Globus pallidus (tissue), 1 donor: Measurements from ENCODE around the gene MEGF11.

Experiments used
- DNase-seq: peaks from one replicate; pipeline ENCODE4 v3.0.0-alpha.2; 2015; ENCODE audit warnings: low spot score

Gene MEGF11

GRCh38 chr15:65969865-65970816, 283.4 kb downstream of the MEGF11 start:
- DNase-seq: no peak

GRCh38 chr15:65968511-65968910, 285.0 kb downstream of the MEGF11 start:
- DNase-seq: no peak

- no peak for DNase-seq
These were observed 288.6 kb downstream of the MEGF11 start for GRCh38 chr15:65964792-65965433.

GRCh38 chr15:65963911-65964482, 289.6 kb downstream of the MEGF11 start:
- no peak for DNase-seq

- DNase-seq: no peak
These were observed 290.2 kb downstream of the MEGF11 start for GRCh38 chr15:65963358-65963757.

- DNase-seq: no peak
These were observed 291.4 kb downstream of the MEGF11 start for GRCh38 chr15:65962187-65962586.

- no peak for DNase-seq
These were observed 293.0 kb downstream of the MEGF11 start for GRCh38 chr15:65960586-65960985.

- DNase-seq: no peak
These were observed 294.7 kb downstream of the MEGF11 start for GRCh38 chr15:65958835-65959234.

GRCh38 chr15:65957451-65957850, 296.1 kb downstream of the MEGF11 start:
- DNase-seq: no peak

GRCh38 chr15:65956899-65957298, 296.7 kb downstream of the MEGF11 start:
- DNase-seq: no peak

GRCh38 chr15:65956307-65956706, 297.2 kb downstream of the MEGF11 start:
- DNase-seq: no peak

- DNase-seq: no peak
These were observed 299.2 kb downstream of the MEGF11 start for GRCh38 chr15:65954289-65954741.

- DNase-seq: no peak
These were observed 299.9 kb downstream of the MEGF11 start for GRCh38 chr15:65953622-65954021.

GRCh38 chr15:65952391-65953053, 301.0 kb downstream of the MEGF11 start:
- no peak for DNase-seq

- no peak for DNase-seq
These were observed 302.5 kb downstream of the MEGF11 start for GRCh38 chr15:65951007-65951406.

- no peak for DNase-seq
These were observed 304.1 kb downstream of the MEGF11 start for GRCh38 chr15:65949491-65949890.

GRCh38 chr15:65949011-65949410, 304.5 kb downstream of the MEGF11 start:
- no peak for DNase-seq

GRCh38 chr15:65948383-65948782, 305.2 kb downstream of the MEGF11 start:
- DNase-seq: no peak

- no peak for DNase-seq
These were observed 306.5 kb downstream of the MEGF11 start for GRCh38 chr15:65947041-65947440.

GRCh38 chr15:65945616-65946015, 307.9 kb downstream of the MEGF11 start:
- no peak for DNase-seq

GRCh38 chr15:65944404-65944803, 309.1 kb downstream of the MEGF11 start:
- DNase-seq: no peak

- DNase-seq: no peak
These were observed 311.1 kb downstream of the MEGF11 start for GRCh38 chr15:65942436-65942835.

GRCh38 chr15:65940618-65940909, 313.0 kb downstream of the MEGF11 start:
- no peak for DNase-seq
